GM23338 (cell line): ENCODE measurements around the gene ZNF366. TPM values are rescaled to one million over a fixed set of nuclear protein-coding genes. Genes with fewer than 3 reads are reported as not detected.
A peak's percentile ranks its signal among the peaks of the same experiment; 100 is the strongest.

ENCODE experiments used
- ATAC-seq: fragments of 200-7000 bp; cut with Tn5 transposase; 3 replicates; pipeline ENCODE4 v1.9.1; 2020
- DNase-seq: peaks from one replicate; pipeline ENCODE4 v3.0.0-alpha.2; 2015; ENCODE audit warnings: low spot score
- H2AFZ ChIP-seq: fragments of 200-600 bp; sonication (generic); 2 replicates; pipeline ENCODE4 v1.8.0; 2016; ENCODE audit warnings: antibody characterized with exemption, mild to moderate bottlenecking, moderate library complexity
- H3F3A ChIP-seq: fragments of 200-600 bp; sonication (generic); replicated peaks from 2 replicates; pipeline ENCODE4 v1.8.0; 2017; ENCODE audit warnings: antibody characterized with exemption, mixed run types, low read depth
- H3K27ac ChIP-seq: fragments of 200-600 bp; sonication (generic); 2 replicates; pipeline ENCODE4 v1.6.1; 2016; ENCODE audit warnings: low read depth
- H3K27me3 ChIP-seq: fragments of 200-600 bp; sonication (generic); 2 replicates; pipeline ENCODE4 v1.8.0; 2016; ENCODE audit warnings: mild to moderate bottlenecking, mixed run types, moderate library complexity; ENCODE audit not compliant: insufficient read depth
- H3K36me3 ChIP-seq: fragments of 200-600 bp; sonication (generic); 2 replicates; pipeline ENCODE4 v1.8.0; 2016; ENCODE audit warnings: mild to moderate bottlenecking; ENCODE audit not compliant: insufficient read depth
- H3K4me1 ChIP-seq: fragments of 200-600 bp; sonication (generic); 2 replicates; pipeline ENCODE4 v1.8.0; 2016; ENCODE audit warnings: mild to moderate bottlenecking, moderate library complexity; ENCODE audit not compliant: insufficient read depth
- H3K4me2 ChIP-seq: fragments of 200-600 bp; sonication (generic); 2 replicates; pipeline ENCODE4 v1.7.1; 2017; ENCODE audit warnings: mixed run types
- H3K4me3 ChIP-seq: fragments of 200-600 bp; sonication (generic); 2 replicates; pipeline ENCODE4 v1.6.1; 2016; ENCODE audit warnings: mixed run types
- H3K79me2 ChIP-seq: fragments of 200-600 bp; sonication (generic); replicated peaks from 2 replicates; pipeline ENCODE4 v1.8.0; 2017; ENCODE audit warnings: mild to moderate bottlenecking; ENCODE audit not compliant: insufficient read depth
- H3K9me2 ChIP-seq: fragments of 200-600 bp; sonication (generic); 2 replicates; pipeline ENCODE4 v1.8.0; 2017; ENCODE audit not compliant: insufficient read depth
- H4K20me1 ChIP-seq: fragments of 200-600 bp; sonication (generic); replicated peaks from 2 replicates; pipeline ENCODE4 v1.8.0; 2017; ENCODE audit warnings: mild to moderate bottlenecking; ENCODE audit not compliant: insufficient read depth
- H3K27ac Mint-ChIP-seq: 2 replicates; pipeline ENCODE4 v1.8.0; 2020; ENCODE audit warnings: inconsistent platforms, mild to moderate bottlenecking, moderate library complexity, mixed read lengths
- H3K27me3 Mint-ChIP-seq: 3 replicates; pipeline ENCODE4 v1.8.0; 2022; ENCODE audit warnings: low read depth, mild to moderate bottlenecking, moderate library complexity, mixed read lengths, inconsistent platforms; ENCODE audit not compliant: insufficient read depth, poor library complexity
- H3K36me3 Mint-ChIP-seq: 3 replicates; pipeline ENCODE4 v1.8.0; 2021; ENCODE audit warnings: low read depth, mild to moderate bottlenecking, inconsistent platforms, moderate library complexity, mixed read lengths
- H3K4me1 Mint-ChIP-seq: 3 replicates; pipeline ENCODE4 v1.8.0; 2020; ENCODE audit warnings: mild to moderate bottlenecking, inconsistent platforms, mixed read lengths
- H3K4me3 Mint-ChIP-seq: 3 replicates; pipeline ENCODE4 v1.8.0; 2021; ENCODE audit warnings: moderate library complexity, mild to moderate bottlenecking, inconsistent platforms, mixed read lengths
- H3K9me3 Mint-ChIP-seq: 3 replicates; pipeline ENCODE4 v1.8.0; 2020; ENCODE audit warnings: moderate library complexity, mild to moderate bottlenecking, inconsistent platforms, mixed read lengths
- NANOG ChIP-seq: IDR thresholded peaks from 2 replicates; pipeline ENCODE4 v1.6.1; 2016; ENCODE audit warnings: antibody characterized with exemption, borderline replicate concordance
- POLR2AphosphoS5 ChIP-seq: IDR thresholded peaks from 2 replicates; pipeline ENCODE4 v1.6.1; 2016; ENCODE audit warnings: antibody characterized with exemption, low read depth
- REST ChIP-seq: IDR thresholded peaks from one replicate; pipeline ENCODE4 v1.6.1; 2018; ENCODE audit warnings: antibody characterized with exemption; ENCODE audit not compliant: unreplicated experiment
- ZNF462 ChIP-seq: fragments of 250-450 bp; sonication (Bioruptor Pico); IDR thresholded peaks from 2 replicates; pipeline ENCODE4 v1.5.0; 2020; ENCODE audit warnings: mild to moderate bottlenecking, moderate library complexity
- polyA plus RNA-seq: library from polyadenylated mRNA; unstranded; fragments of >200 nt; fragmentation: Nextera tagmentation; extraction: Ambion mirVana; gene quantifications from 2 replicates; pipeline ENCODE4 v1.2.1, GENCODE V29; 2016
- total RNA-seq: library from RNA; depleted of rRNA; stranded (reverse); fragments of >200 nt; shearing (Covaris generic); gene quantifications from 2 replicates; pipeline ENCODE4 v1.2.3, GENCODE V29; 2014
- TF ChIP-seq, protein P1 (sequence below), 2 experiments: fragments of 200-600 bp in 1 of 2; sonication (generic) in 1 of 2; conservative IDR thresholded peaks; 2 replicates each; pipeline versions ENCODE4 v1.5.1 to v1.6.1; 2016 to 2017; ENCODE audit warnings: antibody characterized with exemption in 2 of 2, low read depth in 2 of 2, mild to moderate bottlenecking in 2 of 2, moderate library complexity in 1 of 2

ZNF366 gene
- total and polyA plus RNA-seq, 2 experiments from 2014 or later, result not detected

- no peaks in the 10 kb centered on the region for H3K9me3 Mint-ChIP-seq
- no peaks in the 10 kb centered on the region for H3K27me3 ChIP-seq
- no peak overlapping the region for H3K27ac Mint-ChIP-seq
- no peak overlapping the region for H3K4me2 ChIP-seq
- H3K79me2 ChIP-seq, result no peaks in the 10 kb centered on the region
- peaks cover 7% of the 10 kb centered on the region; the same call in 1 of the 2 replicates for H3K9me2 ChIP-seq
- H3K36me3 ChIP-seq, result no peaks in the 10 kb centered on the region
- no peak overlapping the region for H2AFZ ChIP-seq
- no peak for DNase-seq
- no peaks in the 10 kb centered on the region for H3F3A ChIP-seq
- no peak overlapping the region for H3K4me3 Mint-ChIP-seq
- no peaks in the 10 kb centered on the region for H3K36me3 Mint-ChIP-seq
- H3K4me1 Mint-ChIP-seq, result peaks cover 3% of the 10 kb centered on the region; the same call in 2 of the 3 replicates
- H3K27me3 Mint-ChIP-seq, result peaks cover 3% of the 10 kb centered on the region
- no peak overlapping the region for H3K27ac ChIP-seq
- H4K20me1 ChIP-seq, result no peaks in the 10 kb centered on the region
- TF ChIP-seq, protein P1, sequence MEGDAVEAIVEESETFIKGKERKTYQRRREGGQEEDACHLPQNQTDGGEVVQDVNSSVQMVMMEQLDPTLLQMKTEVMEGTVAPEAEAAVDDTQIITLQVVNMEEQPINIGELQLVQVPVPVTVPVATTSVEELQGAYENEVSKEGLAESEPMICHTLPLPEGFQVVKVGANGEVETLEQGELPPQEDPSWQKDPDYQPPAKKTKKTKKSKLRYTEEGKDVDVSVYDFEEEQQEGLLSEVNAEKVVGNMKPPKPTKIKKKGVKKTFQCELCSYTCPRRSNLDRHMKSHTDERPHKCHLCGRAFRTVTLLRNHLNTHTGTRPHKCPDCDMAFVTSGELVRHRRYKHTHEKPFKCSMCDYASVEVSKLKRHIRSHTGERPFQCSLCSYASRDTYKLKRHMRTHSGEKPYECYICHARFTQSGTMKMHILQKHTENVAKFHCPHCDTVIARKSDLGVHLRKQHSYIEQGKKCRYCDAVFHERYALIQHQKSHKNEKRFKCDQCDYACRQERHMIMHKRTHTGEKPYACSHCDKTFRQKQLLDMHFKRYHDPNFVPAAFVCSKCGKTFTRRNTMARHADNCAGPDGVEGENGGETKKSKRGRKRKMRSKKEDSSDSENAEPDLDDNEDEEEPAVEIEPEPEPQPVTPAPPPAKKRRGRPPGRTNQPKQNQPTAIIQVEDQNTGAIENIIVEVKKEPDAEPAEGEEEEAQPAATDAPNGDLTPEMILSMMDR (conservative IDR thresholded peaks at IDR 0.05; ENCODE audit: low read depth in 2 of 2), result peak in 1 of 2 experiments; percentile 39; a peak in 2 of 4 replicates
- TF ChIP-seq REST, result no peak
- no peak for ATAC-seq
- no peak overlapping the region for H3K4me3 ChIP-seq
- H3K4me1 ChIP-seq, result no peaks in the 10 kb centered on the region
These were observed 94.7 kb downstream of the ZNF366 start for GRCh38 chr5:72412283-72413055.

- no peaks in the 10 kb centered on the region for H3K9me3 Mint-ChIP-seq
- Histone ChIP-seq H3K27me3 (no peaks in the 10 kb centered on the region), H3K27ac (no peak overlapping the region), H3K9me2 (peaks cover 7% of the 10 kb centered on the region), H3K36me3 (no peaks in the 10 kb centered on the region), H3K4me3 (no peak overlapping the region), H3K4me2 (no peak overlapping the region), H3K79me2 (no peaks in the 10 kb centered on the region), H2AFZ (no peak overlapping the region), H3K4me1 (no peaks in the 10 kb centered on the region), H3F3A (no peaks in the 10 kb centered on the region), H4K20me1 (no peaks in the 10 kb centered on the region)
- H3K4me3 Mint-ChIP-seq, result no peak overlapping the region
- H3K4me1 Mint-ChIP-seq, result peaks cover 3% of the 10 kb centered on the region; the same call in 2 of the 3 replicates
- H3K27me3 Mint-ChIP-seq, result peaks cover 1% of the 10 kb centered on the region
- ATAC-seq, result no peak
- DNase-seq, result no peak
- H3K36me3 Mint-ChIP-seq, result no peaks in the 10 kb centered on the region
- no peak overlapping the region for H3K27ac Mint-ChIP-seq
- TF ChIP-seq, protein P1 (conservative IDR thresholded peaks at IDR 0.05; ENCODE audit: low read depth in 2 of 2), result no peak
- TF ChIP-seq POLR2AphosphoS5, result no peak
- no peak for TF ChIP-seq NANOG
- TF ChIP-seq ZNF462 (CRISPR knock-in tag), result no peak
These were observed 96.4 kb downstream of the ZNF366 start for GRCh38 chr5:72410688-72411295.
